K562 (cell line): ENCODE measurements around the gene DCP2.
"Not testable (repeated sequence)": the region's sequence is repeated elsewhere in the genome, so short reads cannot be mapped to it uniquely, and the experiment has no call there.

Experiments used
- BDP1 ChIP-seq: IDR thresholded peaks from 3 replicates; pipeline ENCODE4 v1.6.1; 2011; ENCODE audit not compliant: insufficient read length, insufficient read depth
- CBX3 ChIP-seq, 2 experiments: IDR thresholded peaks; 1 replicate in 1 of 2; 2 replicates in 1 of 2; pipeline ENCODE4 v1.6.1; 2012; ENCODE audit warnings: inconsistent platforms in 2 of 2, low read length in 2 of 2, borderline replicate concordance in 1 of 2, control low read depth in 1 of 2
- MIER1 ChIP-seq: fragments of 450-650 bp; IDR thresholded peaks from 2 replicates; pipeline ENCODE4 v1.6.1; 2016; ENCODE audit warnings: antibody characterized with exemption, mild to moderate bottlenecking, low read depth
- POLR2A ChIP-seq: fragments of 450-650 bp; conservative IDR thresholded peaks from 2 replicates; pipeline ENCODE4 v1.6.1; 2016
- RCOR1 ChIP-seq, 2 experiments: IDR thresholded peaks; 2 replicates each; pipeline ENCODE4 v1.6.1; 2012; ENCODE audit warnings: low read depth in 2 of 2, low read length in 2 of 2, borderline replicate concordance in 1 of 2, improper control_type of control experiment in 1 of 2
- SAFB2 ChIP-seq: fragments of 200-400 bp; formaldehyde crosslinking; IDR thresholded peaks from 2 replicates; pipeline ENCODE4 v1.6.1; 2018; ENCODE audit warnings: borderline replicate concordance, low read length, low read depth, moderate library complexity; ENCODE audit not compliant: severe bottlenecking
- SMAD3 ChIP-seq: fragments of 450-650 bp; formaldehyde crosslinking; conservative IDR thresholded peaks from 2 replicates; pipeline ENCODE4 v1.4.0; 2020; ENCODE audit warnings: mild to moderate bottlenecking
- ZNF217 ChIP-seq: sonication (generic); formaldehyde crosslinking; IDR thresholded peaks from 2 replicates; pipeline ENCODE4 v1.8.0; 2022; ENCODE audit warnings: mild to moderate bottlenecking, missing genetic modification reagents
- ZNF3 ChIP-seq: fragments of 250-450 bp; sonication (Bioruptor Pico); IDR thresholded peaks from 2 replicates; pipeline ENCODE4 v1.5.0; 2021; ENCODE audit warnings: mild to moderate bottlenecking, moderate library complexity
- TF ChIP-seq, protein P1 (sequence below): sonication (generic); formaldehyde crosslinking; IDR thresholded peaks from 2 replicates; pipeline ENCODE4 v1.8.0; 2022; ENCODE audit warnings: missing genetic modification reagents, mild to moderate bottlenecking, moderate library complexity, borderline replicate concordance
- TF ChIP-seq, protein P2 (sequence below): fragments of 250-450 bp; sonication (Bioruptor Pico); IDR thresholded peaks from 2 replicates; pipeline ENCODE4 v1.8.0; 2022; ENCODE audit warnings: moderate library complexity, mild to moderate bottlenecking, inconsistent platforms

DNA sequence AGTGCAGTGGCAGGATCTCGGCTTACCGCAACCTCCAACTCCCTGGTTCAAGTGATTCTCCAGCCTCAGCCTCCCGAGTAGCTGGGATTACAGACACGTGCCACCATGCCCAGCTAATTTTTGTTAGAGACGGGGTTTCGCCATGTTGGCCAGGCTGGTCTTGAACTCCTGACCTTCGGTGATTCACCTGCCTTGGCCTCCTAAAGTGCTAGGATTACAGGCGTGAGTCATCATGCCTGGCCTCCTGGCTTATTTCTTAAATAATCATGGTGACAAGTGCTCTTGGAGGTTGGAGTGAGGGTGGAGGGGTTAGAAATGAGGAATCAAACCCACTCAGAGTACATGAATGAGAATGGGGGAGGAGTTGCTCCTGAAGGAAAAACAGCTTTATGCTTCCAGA is 16.7 kb upstream of the DCP2 start:
- not testable (repeated sequence) for TF ChIP-seq POLR2A; RCOR1 (IDR thresholded peaks at IDR 0.05; ENCODE audit: borderline replicate concordance in 1 of 2, low read depth in 2 of 2, low read length in 2 of 2); ZNF3 (CRISPR knock-in tag); BDP1; ZNF217; SAFB2; MIER1; CBX3 (IDR thresholded peaks at IDR 0.05; ENCODE audit: borderline replicate concordance in 1 of 2, low read length in 2 of 2); SMAD3 (CRISPR knock-in tag)
- TF ChIP-seq, protein P1, sequence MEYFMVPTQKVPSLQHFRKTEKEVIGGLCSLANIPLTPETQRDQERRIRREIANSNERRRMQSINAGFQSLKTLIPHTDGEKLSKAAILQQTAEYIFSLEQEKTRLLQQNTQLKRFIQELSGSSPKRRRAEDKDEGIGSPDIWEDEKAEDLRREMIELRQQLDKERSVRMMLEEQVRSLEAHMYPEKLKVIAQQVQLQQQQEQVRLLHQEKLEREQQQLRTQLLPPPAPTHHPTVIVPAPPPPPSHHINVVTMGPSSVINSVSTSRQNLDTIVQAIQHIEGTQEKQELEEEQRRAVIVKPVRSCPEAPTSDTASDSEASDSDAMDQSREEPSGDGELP (CRISPR knock-in tag), result not testable (repeated sequence)
- TF ChIP-seq, protein P2, sequence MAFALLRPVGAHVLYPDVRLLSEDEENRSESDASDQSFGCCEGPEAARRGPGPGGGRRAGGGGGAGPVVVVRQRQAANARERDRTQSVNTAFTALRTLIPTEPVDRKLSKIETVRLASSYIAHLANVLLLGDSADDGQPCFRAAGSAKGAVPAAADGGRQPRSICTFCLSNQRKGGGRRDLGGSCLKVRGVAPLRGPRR (CRISPR knock-in tag), result not testable (repeated sequence)
